ENCODE measurements around the gene FERMT2.

Gene FERMT2

DNA sequence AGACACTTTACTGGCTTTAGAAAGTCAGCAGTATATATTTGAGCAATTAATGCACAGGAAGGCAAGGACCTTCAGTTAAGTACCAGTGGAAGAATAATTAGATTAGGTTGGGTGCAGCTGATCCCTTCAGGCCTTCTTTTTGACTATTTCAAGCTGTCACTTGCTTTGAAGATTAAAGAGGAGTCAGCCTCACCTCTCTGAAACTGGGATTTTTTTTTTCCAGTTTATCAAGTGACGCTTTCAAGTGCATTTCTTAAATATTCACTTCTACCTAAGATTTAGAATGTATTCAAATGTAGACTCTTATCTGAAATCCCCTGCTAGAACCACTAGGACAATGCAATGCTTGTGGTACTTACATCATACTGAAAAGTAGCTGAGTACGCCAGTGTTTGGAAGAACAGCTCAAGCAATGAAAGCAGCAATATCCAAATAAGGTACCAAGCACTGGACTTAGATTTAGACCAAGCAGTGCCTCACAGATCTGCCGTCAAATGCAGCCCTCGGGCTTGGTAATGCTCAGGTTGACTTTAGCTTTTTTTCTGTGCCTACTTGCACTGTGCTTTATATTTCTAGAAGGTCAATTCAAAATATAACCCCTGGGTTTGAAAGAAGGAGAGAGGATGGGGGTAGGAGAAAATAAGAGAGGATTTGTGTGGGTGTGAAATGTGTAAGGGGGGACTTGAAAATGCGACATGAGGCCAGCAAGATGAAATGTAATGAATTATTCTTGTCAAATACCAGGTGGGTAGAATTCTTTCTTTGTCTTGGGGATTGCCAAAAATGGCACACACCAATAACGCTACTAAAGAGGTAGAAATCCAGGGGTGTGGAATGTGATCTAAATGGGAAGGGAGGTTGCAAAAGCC, 3.7 kb upstream of the FERMT2 start:
- H3K4me1 Mint-ChIP-seq = peaks cover 15% of the 10 kb centered on the region
- DNase-seq (ENCODE audit: low spot score in 2 of 2) (no peak), ATAC-seq (replicated peaks; ENCODE audit: extremely low read depth, poor library complexity, severe bottlenecking) (no peak)
- peaks cover 25% of the 10 kb centered on the region for H3K27me3 Mint-ChIP-seq
- H3K36me3 Mint-ChIP-seq (ENCODE audit: insufficient read depth) = no peaks in the 10 kb centered on the region
- no peak overlapping the region for H3K4me3 Mint-ChIP-seq
- H3K9me3 Mint-ChIP-seq = no peaks in the 10 kb centered on the region
- H3K27ac Mint-ChIP-seq (ENCODE audit: low read depth) = no peak overlapping the region

DNA sequence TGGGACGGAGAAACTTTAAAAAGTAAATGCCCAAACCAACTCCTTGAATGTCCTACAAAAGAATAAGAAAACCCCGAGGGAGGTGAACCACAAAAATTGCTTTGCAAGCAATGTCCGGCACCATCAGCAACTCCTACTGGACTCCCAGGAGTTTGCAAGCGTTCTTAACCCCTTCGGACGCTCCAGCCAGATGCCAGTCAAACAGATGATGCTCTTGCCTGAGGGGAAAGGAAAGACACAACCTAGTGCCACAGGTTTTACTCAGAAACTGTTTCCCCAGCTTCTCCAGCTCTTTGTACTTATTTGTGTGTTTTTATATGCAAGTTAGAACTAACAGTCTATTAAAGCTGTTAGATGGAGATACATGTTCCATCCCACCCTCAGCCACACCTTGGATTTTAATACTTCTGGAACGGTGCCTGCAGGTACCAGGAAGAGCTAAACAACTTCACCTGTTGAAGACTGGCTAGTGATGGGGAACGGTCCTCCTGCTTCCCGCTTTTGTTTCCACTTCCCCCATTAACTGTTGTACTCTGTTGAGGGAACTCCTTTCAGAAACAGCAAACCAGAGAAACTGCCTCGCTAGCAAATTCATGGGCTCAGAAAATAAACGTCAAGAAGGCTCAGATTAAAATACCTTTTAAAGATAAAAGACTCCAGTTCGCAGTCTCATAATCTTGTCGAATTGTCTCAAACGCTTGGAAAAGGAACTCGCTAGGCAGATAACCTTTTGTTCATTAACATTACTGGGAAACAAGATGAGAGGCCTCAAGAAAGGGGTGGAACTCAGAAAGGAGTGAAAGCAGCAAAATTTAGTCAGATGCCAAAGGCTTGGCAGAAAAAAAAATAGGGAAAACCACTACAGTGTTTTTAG, 1.1 kb upstream of the FERMT2 start:
- peaks cover 22% of the 10 kb centered on the region for H3K4me1 Mint-ChIP-seq
- H3K27me3 Mint-ChIP-seq = peaks cover 51% of the 10 kb centered on the region
- peak overlapping the region; percentile 66 for H3K4me3 Mint-ChIP-seq
- no peaks in the 10 kb centered on the region for H3K36me3 Mint-ChIP-seq (ENCODE audit: insufficient read depth)
- no peak overlapping the region for H3K27ac Mint-ChIP-seq (ENCODE audit: low read depth)
- no peak for ATAC-seq (replicated peaks; ENCODE audit: extremely low read depth, poor library complexity, severe bottlenecking)
- H3K9me3 Mint-ChIP-seq = no peaks in the 10 kb centered on the region
- no peak for DNase-seq (ENCODE audit: low spot score in 2 of 2)

DNA sequence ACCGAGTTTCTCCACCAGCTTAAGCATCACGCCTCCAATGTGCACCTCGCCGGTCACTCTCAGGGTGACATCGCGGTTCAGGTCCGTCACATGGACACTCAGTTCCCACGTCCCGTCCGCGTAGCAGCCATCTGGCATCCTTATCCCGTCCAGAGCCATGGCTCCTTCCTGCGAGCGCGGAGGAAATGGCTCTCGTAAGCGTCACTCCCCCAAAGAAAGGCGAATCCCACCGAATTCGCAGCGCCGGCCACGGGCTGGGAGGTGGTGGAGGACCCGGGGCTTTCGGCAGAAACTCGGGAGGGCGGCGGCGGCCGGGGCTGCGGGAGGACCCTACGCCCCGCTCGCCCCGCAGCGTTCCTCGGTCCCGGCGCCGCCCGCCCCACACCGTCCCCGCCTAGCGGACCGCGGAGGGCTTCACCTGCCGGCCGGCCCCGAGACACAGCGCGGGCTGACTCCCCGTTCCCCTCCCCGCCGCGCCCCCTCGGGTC, 396 bp downstream of the FERMT2 start:
- H3K27ac Mint-ChIP-seq (ENCODE audit: low read depth) = no peak overlapping the region
- peak overlapping the region; percentile 78 for H3K4me3 Mint-ChIP-seq
- H3K27me3 Mint-ChIP-seq = peaks cover 60% of the 10 kb centered on the region
- H3K9me3 Mint-ChIP-seq = no peaks in the 10 kb centered on the region
- H3K4me1 Mint-ChIP-seq = peaks cover 22% of the 10 kb centered on the region
- no peak for DNase-seq (ENCODE audit: low spot score in 2 of 2)
- no peaks in the 10 kb centered on the region for H3K36me3 Mint-ChIP-seq (ENCODE audit: insufficient read depth)
- peak; percentile 37 for ATAC-seq (replicated peaks; ENCODE audit: extremely low read depth, poor library complexity, severe bottlenecking)

DNA sequence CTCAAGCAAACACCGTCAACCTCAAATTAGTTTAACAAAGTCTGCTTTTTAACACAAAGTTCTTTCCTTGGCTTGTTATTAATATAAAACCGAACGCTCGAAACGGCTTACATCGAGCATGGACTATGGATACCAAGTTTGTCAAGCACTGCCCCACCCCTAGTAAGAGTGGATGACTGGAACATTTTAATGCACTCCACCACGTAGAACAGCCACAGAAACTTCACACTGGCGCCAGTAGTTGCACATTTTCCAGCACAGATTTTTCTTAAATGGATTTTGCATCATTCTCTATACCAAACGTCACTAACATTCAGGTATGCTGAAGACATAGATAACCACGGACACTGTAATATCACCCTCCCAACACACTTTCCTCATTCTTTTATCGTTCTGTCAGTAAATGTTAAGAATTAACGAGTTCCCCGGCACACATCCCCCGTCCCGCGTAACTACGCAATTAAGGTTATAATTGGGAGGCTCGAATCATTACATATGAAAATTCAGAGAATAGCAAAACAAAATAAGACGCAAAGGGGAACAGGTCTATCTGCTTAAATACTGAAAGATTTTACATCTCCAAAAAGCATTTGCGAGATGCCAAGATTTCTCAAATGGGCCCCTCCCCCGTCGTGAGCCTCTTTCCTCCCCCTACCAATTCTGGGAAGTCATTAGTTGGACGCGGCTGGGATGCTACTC, 990 bp downstream of the FERMT2 start:
- no peak for DNase-seq (ENCODE audit: low spot score in 2 of 2)
- Mint-ChIP-seq H3K27me3 (peaks cover 65% of the 10 kb centered on the region), H3K36me3 (ENCODE audit: insufficient read depth) (no peaks in the 10 kb centered on the region)

GRCh38 chr14:52949249-52949648, 1.6 kb downstream of the FERMT2 start:
- peaks cover 65% of the 10 kb centered on the region for H3K27me3 Mint-ChIP-seq
- no peaks in the 10 kb centered on the region for H3K9me3 Mint-ChIP-seq
- DNase-seq (ENCODE audit: low spot score in 2 of 2) = no peak
- peak overlapping the region; percentile 78 for H3K4me3 Mint-ChIP-seq
- H3K4me1 Mint-ChIP-seq = peaks cover 22% of the 10 kb centered on the region
- H3K27ac Mint-ChIP-seq (ENCODE audit: low read depth) = no peak overlapping the region
- no peak for ATAC-seq (replicated peaks; ENCODE audit: extremely low read depth, poor library complexity, severe bottlenecking)
- no peaks in the 10 kb centered on the region for H3K36me3 Mint-ChIP-seq (ENCODE audit: insufficient read depth)

More for the DNA sequence above, 990 bp downstream of the FERMT2 start:
- Mint-ChIP-seq H3K4me1 (peaks cover 22% of the 10 kb centered on the region), H3K27ac (ENCODE audit: low read depth) (no peak overlapping the region), H3K4me3 (peak overlapping the region; percentile 78), H3K9me3 (no peaks in the 10 kb centered on the region)
- ATAC-seq (replicated peaks; ENCODE audit: extremely low read depth, poor library complexity, severe bottlenecking) = no peak

DNA sequence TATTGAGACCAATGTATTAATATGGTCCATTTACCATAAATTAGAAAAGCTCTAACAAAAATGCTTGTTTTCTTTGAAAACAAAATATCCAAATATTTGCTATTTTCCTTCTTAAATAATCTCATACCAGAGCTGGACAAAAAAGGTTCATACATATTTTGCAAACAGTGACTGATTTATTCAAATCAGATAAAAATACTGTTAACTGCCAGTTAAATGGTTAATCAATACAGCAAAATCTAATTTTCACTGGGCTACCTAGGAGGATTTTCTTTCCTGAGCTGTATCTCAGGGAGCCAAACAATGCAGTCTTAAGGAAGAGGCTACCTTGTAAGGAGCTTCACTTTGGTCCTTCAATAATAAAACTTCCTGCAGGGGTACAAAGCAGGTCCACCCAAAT, 2.0 kb downstream of the FERMT2 start:
- H3K4me3 Mint-ChIP-seq = peak overlapping the region; percentile 78

DNA sequence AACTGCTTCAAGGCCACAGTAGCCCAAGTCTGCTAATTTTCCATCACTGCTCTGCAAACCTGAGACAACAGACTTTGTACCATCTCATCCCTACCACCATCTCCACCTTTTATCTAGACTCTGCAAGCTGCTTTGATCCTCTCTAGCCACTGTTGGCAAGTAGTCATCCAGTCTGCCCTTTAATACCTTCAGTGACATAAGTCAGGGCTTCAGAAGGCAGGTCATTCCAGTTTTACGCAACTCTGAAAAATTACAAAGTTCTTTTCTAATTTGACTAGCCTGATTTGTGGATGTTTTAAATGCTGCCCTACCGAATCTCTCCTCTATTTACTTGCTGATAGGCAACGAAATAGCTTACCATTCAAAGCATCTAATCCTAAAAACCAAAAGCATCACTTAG, 2.8 kb downstream of the FERMT2 start:
- Mint-ChIP-seq H3K9me3 (no peaks in the 10 kb centered on the region), H3K36me3 (ENCODE audit: insufficient read depth) (no peaks in the 10 kb centered on the region), H3K27ac (ENCODE audit: low read depth) (no peak overlapping the region), H3K4me3 (no peak overlapping the region), H3K27me3 (peaks cover 65% of the 10 kb centered on the region), H3K4me1 (peaks cover 22% of the 10 kb centered on the region)
- ATAC-seq (replicated peaks; ENCODE audit: extremely low read depth, poor library complexity, severe bottlenecking) (no peak), DNase-seq (ENCODE audit: low spot score in 2 of 2) (no peak)

More for the DNA sequence above, 2.0 kb downstream of the FERMT2 start:
- ATAC-seq (replicated peaks; ENCODE audit: extremely low read depth, poor library complexity, severe bottlenecking) (no peak), DNase-seq (ENCODE audit: low spot score in 2 of 2) (no peak)
- Mint-ChIP-seq H3K9me3 (no peaks in the 10 kb centered on the region), H3K27ac (ENCODE audit: low read depth) (no peak overlapping the region), H3K36me3 (ENCODE audit: insufficient read depth) (no peaks in the 10 kb centered on the region), H3K27me3 (peaks cover 65% of the 10 kb centered on the region), H3K4me1 (peaks cover 22% of the 10 kb centered on the region)

DNA sequence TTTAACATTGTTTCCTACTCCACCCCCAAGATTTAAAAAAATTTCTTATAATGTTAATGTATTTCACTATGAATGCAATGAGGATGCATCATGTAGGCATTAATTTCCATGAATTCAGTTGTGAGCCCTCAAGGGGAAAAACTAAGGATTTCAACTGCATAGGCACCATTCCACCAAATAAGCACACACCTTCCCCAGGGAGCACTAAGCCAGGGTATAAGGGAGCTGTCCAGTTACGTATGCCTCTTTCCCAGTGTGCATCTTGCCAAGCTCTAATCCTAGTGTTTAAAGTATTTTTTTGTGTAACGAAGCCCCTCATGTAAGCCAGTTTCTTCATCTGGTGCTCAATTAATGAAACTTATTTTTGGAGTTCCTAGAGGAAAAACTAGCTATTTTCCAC, 6.6 kb downstream of the FERMT2 start:
- Mint-ChIP-seq H3K27me3 (peaks cover 42% of the 10 kb centered on the region), H3K4me1 (peaks cover 4% of the 10 kb centered on the region), H3K36me3 (ENCODE audit: insufficient read depth) (no peaks in the 10 kb centered on the region), H3K9me3 (no peaks in the 10 kb centered on the region), H3K27ac (ENCODE audit: low read depth) (no peak overlapping the region), H3K4me3 (no peak overlapping the region)
- no peak for DNase-seq (ENCODE audit: low spot score in 2 of 2)
- no peak for ATAC-seq (replicated peaks; ENCODE audit: extremely low read depth, poor library complexity, severe bottlenecking)

DNA sequence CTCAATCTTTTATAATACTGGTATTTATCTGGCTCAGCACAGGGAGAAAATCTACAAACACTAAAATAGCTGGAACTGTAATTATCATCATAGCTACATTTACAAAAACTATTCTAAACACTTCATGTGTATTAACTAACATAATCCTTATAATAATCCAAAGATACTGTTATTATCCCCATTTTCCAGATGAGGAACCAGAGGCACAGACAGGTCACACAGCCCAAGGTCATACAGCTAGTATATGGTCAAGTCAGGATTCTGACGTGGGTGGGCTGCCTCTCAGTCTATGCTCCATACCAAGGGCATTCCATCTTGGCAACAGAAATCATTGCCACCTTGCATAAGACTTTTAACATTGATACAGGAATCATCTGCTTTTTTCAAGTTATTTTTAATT, 11.4 kb downstream of the FERMT2 start:
- Mint-ChIP-seq H3K27me3 (peaks cover 17% of the 10 kb centered on the region), H3K4me1 (no peaks in the 10 kb centered on the region), H3K27ac (ENCODE audit: low read depth) (no peak overlapping the region), H3K36me3 (ENCODE audit: insufficient read depth) (no peaks in the 10 kb centered on the region), H3K4me3 (no peak overlapping the region), H3K9me3 (no peaks in the 10 kb centered on the region)
- ATAC-seq (replicated peaks; ENCODE audit: extremely low read depth, poor library complexity, severe bottlenecking) = no peak
- no peak for DNase-seq (ENCODE audit: low spot score in 2 of 2)

GRCh38 chr14:52937869-52938268, 13.0 kb downstream of the FERMT2 start:
- no peaks in the 10 kb centered on the region for H3K9me3 Mint-ChIP-seq
- no peak overlapping the region for H3K27ac Mint-ChIP-seq (ENCODE audit: low read depth)
- no peaks in the 10 kb centered on the region for H3K36me3 Mint-ChIP-seq (ENCODE audit: insufficient read depth)
- H3K4me1 Mint-ChIP-seq = no peaks in the 10 kb centered on the region
- H3K27me3 Mint-ChIP-seq = peaks cover 17% of the 10 kb centered on the region
- no peak for DNase-seq (ENCODE audit: low spot score in 2 of 2)
- H3K4me3 Mint-ChIP-seq = no peak overlapping the region
- ATAC-seq (replicated peaks; ENCODE audit: extremely low read depth, poor library complexity, severe bottlenecking) = no peak

DNA sequence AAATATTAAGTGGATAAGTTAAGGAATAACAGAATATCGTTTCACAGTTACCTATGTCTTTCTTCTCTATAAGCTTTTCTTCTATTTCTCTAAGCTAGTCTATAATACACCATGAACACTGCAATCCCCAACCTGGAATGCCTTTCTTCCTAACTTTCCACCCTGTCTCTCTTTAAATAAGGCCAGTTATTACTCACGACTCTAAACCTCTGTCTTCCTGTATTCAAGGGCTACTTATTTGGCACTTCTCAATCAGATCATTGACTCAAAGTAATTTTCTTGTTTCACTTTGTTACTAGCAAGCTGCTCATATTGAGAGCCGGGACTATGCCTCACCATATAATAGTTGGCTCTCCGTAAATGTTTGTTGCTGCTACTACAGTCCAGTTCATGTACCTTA, 13.5 kb downstream of the FERMT2 start:
- Mint-ChIP-seq H3K9me3 (no peaks in the 10 kb centered on the region), H3K36me3 (ENCODE audit: insufficient read depth) (no peaks in the 10 kb centered on the region), H3K4me1 (no peaks in the 10 kb centered on the region), H3K27me3 (peaks cover 17% of the 10 kb centered on the region), H3K27ac (ENCODE audit: low read depth) (no peak overlapping the region), H3K4me3 (no peak overlapping the region)
- ATAC-seq (replicated peaks; ENCODE audit: extremely low read depth, poor library complexity, severe bottlenecking) (no peak), DNase-seq (ENCODE audit: low spot score in 2 of 2) (no peak)

- no peaks in the 10 kb centered on the region for H3K4me1 Mint-ChIP-seq
- no peak for ATAC-seq (replicated peaks; ENCODE audit: extremely low read depth, poor library complexity, severe bottlenecking)
- DNase-seq (ENCODE audit: low spot score in 2 of 2) = no peak
- H3K27ac Mint-ChIP-seq (ENCODE audit: low read depth) = no peak overlapping the region
- H3K27me3 Mint-ChIP-seq = peaks cover 17% of the 10 kb centered on the region
- no peaks in the 10 kb centered on the region for H3K9me3 Mint-ChIP-seq
- H3K4me3 Mint-ChIP-seq = no peak overlapping the region
- no peaks in the 10 kb centered on the region for H3K36me3 Mint-ChIP-seq (ENCODE audit: insufficient read depth)
Measured at GRCh38 chr14:52936437-52936836, 14.4 kb downstream of the FERMT2 start.

Data from central memory CD8-positive, alpha-beta T cell (primary cell).